ENCODE measurements around the gene RBFOX1.

Gene RBFOX1

GRCh38 chr16:7628981-7629380 is 296.3 kb downstream of the RBFOX1 start:
- Histone ChIP-seq H2AK5ac (ENCODE audit: low read depth, low read length) (no peak overlapping the region), H3K4me1 (ENCODE audit: control insufficient read depth in 2 of 2, insufficient read depth in 1 of 2, low read depth in 1 of 2, low read length in 2 of 2) (no peaks in the 10 kb centered on the region), H3K36me3 (replicated peaks in 1 of 2; ENCODE audit: control insufficient read depth in 2 of 2, insufficient read depth in 2 of 2, low read length in 2 of 2) (no peaks in the 10 kb centered on the region), H3K27me3 (ENCODE audit: control insufficient read depth in 3 of 3, insufficient read depth in 3 of 3, low read depth in 1 of 3, low read length in 3 of 3) (no peaks in the 10 kb centered on the region), H3K14ac (ENCODE audit: low read length) (no peak overlapping the region), H2BK5ac (ENCODE audit: low read length) (no peak overlapping the region), H3K4ac (ENCODE audit: low read length) (no peak overlapping the region), H3K9me3 (replicated peaks in 1 of 2; ENCODE audit: control insufficient read depth in 2 of 2, insufficient read depth in 1 of 2, low read depth in 1 of 2, low read length in 2 of 2) (no peaks in the 10 kb centered on the region), H3K9ac (ENCODE audit: low read depth, low read length, poor library complexity) (no peak overlapping the region), H2BK12ac (ENCODE audit: low read length) (no peak overlapping the region), H2BK120ac (ENCODE audit: low read depth, low read length) (no peak overlapping the region), H2BK15ac (ENCODE audit: low read length) (no peak overlapping the region), H2AFZ (ENCODE audit: low read length) (no peak overlapping the region), H4K91ac (ENCODE audit: low read depth, low read length, poor library complexity) (no peak overlapping the region), H3K27ac (replicated peaks; ENCODE audit: low read length) (no peak overlapping the region), H3K79me1 (ENCODE audit: low read depth, low read length) (no peaks in the 10 kb centered on the region), H3K18ac (ENCODE audit: low read length) (no peak overlapping the region), H3K23ac (ENCODE audit: low read depth, low read length, poor library complexity) (no peak overlapping the region), H4K8ac (ENCODE audit: low read depth, low read length) (no peak overlapping the region), H3K4me3 (ENCODE audit: low read length in 2 of 2) (no peak overlapping the region), H3K4me2 (ENCODE audit: insufficient read depth, low read length, poor library complexity, severe bottlenecking) (no peak overlapping the region)
- DNase-seq (ENCODE audit: low spot score), result no peak
- no CpG with 5 or more reads among the region's 6 CpGs for WGBS, 2 donors (ENCODE audit: extremely low coverage in 2 of 2, insufficient read length in 2 of 2, insufficient replicate concordance in 1 of 2)

- no peak overlapping the region for H3K4me2 ChIP-seq (ENCODE audit: insufficient read depth, low read length, poor library complexity, severe bottlenecking)
- H3K4me3 ChIP-seq (ENCODE audit: low read length in 2 of 2), result no peak overlapping the region
- H3K4me1 ChIP-seq (ENCODE audit: control insufficient read depth in 2 of 2, insufficient read depth in 1 of 2, low read depth in 1 of 2, low read length in 2 of 2), result no peaks in the 10 kb centered on the region
- no peak overlapping the region for H3K9ac ChIP-seq (ENCODE audit: low read depth, low read length, poor library complexity)
- H3K36me3 ChIP-seq (replicated peaks in 1 of 2; ENCODE audit: control insufficient read depth in 2 of 2, insufficient read depth in 2 of 2, low read length in 2 of 2), result no peaks in the 10 kb centered on the region
- no peaks in the 10 kb centered on the region for H3K27me3 ChIP-seq (ENCODE audit: control insufficient read depth in 3 of 3, insufficient read depth in 3 of 3, low read depth in 1 of 3, low read length in 3 of 3)
- H2BK5ac ChIP-seq (ENCODE audit: low read length), result no peak overlapping the region
- no peak overlapping the region for H3K27ac ChIP-seq (replicated peaks; ENCODE audit: low read length)
- H3K18ac ChIP-seq (ENCODE audit: low read length), result no peak overlapping the region
- no peak overlapping the region for H4K8ac ChIP-seq (ENCODE audit: low read depth, low read length)
- no peak overlapping the region for H3K14ac ChIP-seq (ENCODE audit: low read length)
- no peak overlapping the region for H4K91ac ChIP-seq (ENCODE audit: low read depth, low read length, poor library complexity)
- H2AK5ac ChIP-seq (ENCODE audit: low read depth, low read length), result no peak overlapping the region
- no peak overlapping the region for H3K4ac ChIP-seq (ENCODE audit: low read length)
- no peaks in the 10 kb centered on the region for H3K79me1 ChIP-seq (ENCODE audit: low read depth, low read length)
- no peaks in the 10 kb centered on the region for H3K9me3 ChIP-seq (replicated peaks in 1 of 2; ENCODE audit: control insufficient read depth in 2 of 2, insufficient read depth in 1 of 2, low read depth in 1 of 2, low read length in 2 of 2)
- no peak overlapping the region for H2BK12ac ChIP-seq (ENCODE audit: low read length)
- no peak for DNase-seq (ENCODE audit: low spot score)
- H3K23ac ChIP-seq (ENCODE audit: low read depth, low read length, poor library complexity), result no peak overlapping the region
- no peak overlapping the region for H2AFZ ChIP-seq (ENCODE audit: low read length)
- no CpG with 5 or more reads among the region's 5 CpGs for WGBS, 2 donors (ENCODE audit: extremely low coverage in 2 of 2, insufficient read length in 2 of 2, insufficient replicate concordance in 1 of 2)
- H2BK120ac ChIP-seq (ENCODE audit: low read depth, low read length), result no peak overlapping the region
- H2BK15ac ChIP-seq (ENCODE audit: low read length), result no peak overlapping the region
Measured at GRCh38 chr16:7629571-7629970, 296.9 kb downstream of the RBFOX1 start.

DNA sequence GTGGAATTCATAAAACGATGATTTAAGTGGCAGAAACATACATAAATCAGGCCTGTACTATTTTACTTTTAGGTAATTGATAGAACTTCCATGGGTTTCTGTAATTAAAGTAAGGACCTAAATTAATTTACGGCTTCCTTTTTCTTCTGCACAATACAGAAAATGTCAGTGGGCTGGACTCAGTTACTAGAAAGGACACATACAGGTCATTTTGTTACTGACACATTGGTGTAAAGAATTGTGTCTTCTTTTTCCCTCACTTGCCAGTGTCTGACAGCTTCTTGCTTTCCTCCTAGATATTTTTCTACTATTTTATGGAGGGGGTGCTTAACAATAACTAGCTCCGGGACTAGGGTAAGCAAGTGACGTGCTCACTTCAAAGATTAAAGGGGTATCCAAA is 304.8 kb downstream of the RBFOX1 start:
- Histone ChIP-seq H3K9ac (ENCODE audit: low read depth, low read length, poor library complexity) (no peak overlapping the region), H3K4ac (ENCODE audit: low read length) (no peak overlapping the region), H4K8ac (ENCODE audit: low read depth, low read length) (no peak overlapping the region), H4K91ac (ENCODE audit: low read depth, low read length, poor library complexity) (no peak overlapping the region), H3K4me3 (ENCODE audit: low read length in 2 of 2) (no peak overlapping the region), H3K14ac (ENCODE audit: low read length) (no peak overlapping the region), H3K27me3 (ENCODE audit: control insufficient read depth in 3 of 3, insufficient read depth in 3 of 3, low read depth in 1 of 3, low read length in 3 of 3) (no peaks in the 10 kb centered on the region), H3K9me3 (replicated peaks in 1 of 2; ENCODE audit: control insufficient read depth in 2 of 2, insufficient read depth in 1 of 2, low read depth in 1 of 2, low read length in 2 of 2) (no peaks in the 10 kb centered on the region), H2BK5ac (ENCODE audit: low read length) (no peak overlapping the region), H3K23ac (ENCODE audit: low read depth, low read length, poor library complexity) (no peak overlapping the region), H3K79me1 (ENCODE audit: low read depth, low read length) (no peaks in the 10 kb centered on the region), H3K4me2 (ENCODE audit: insufficient read depth, low read length, poor library complexity, severe bottlenecking) (no peak overlapping the region), H2BK15ac (ENCODE audit: low read length) (no peak overlapping the region), H3K27ac (replicated peaks; ENCODE audit: low read length) (no peak overlapping the region), H3K36me3 (replicated peaks in 1 of 2; ENCODE audit: control insufficient read depth in 2 of 2, insufficient read depth in 2 of 2, low read length in 2 of 2) (no peaks in the 10 kb centered on the region), H2AK5ac (ENCODE audit: low read depth, low read length) (no peak overlapping the region), H2AFZ (ENCODE audit: low read length) (no peak overlapping the region), H2BK12ac (ENCODE audit: low read length) (no peak overlapping the region), H3K18ac (ENCODE audit: low read length) (no peak overlapping the region), H3K4me1 (ENCODE audit: control insufficient read depth in 2 of 2, insufficient read depth in 1 of 2, low read depth in 1 of 2, low read length in 2 of 2) (no peaks in the 10 kb centered on the region), H2BK120ac (ENCODE audit: low read depth, low read length) (no peak overlapping the region)
- DNase-seq (ENCODE audit: low spot score), result no peak
- no CpG with 5 or more reads among the region's 4 CpGs for whole genome bisulfite sequencing, 2 donors (ENCODE audit: extremely low coverage in 2 of 2, insufficient read length in 2 of 2, insufficient replicate concordance in 1 of 2)

DNA sequence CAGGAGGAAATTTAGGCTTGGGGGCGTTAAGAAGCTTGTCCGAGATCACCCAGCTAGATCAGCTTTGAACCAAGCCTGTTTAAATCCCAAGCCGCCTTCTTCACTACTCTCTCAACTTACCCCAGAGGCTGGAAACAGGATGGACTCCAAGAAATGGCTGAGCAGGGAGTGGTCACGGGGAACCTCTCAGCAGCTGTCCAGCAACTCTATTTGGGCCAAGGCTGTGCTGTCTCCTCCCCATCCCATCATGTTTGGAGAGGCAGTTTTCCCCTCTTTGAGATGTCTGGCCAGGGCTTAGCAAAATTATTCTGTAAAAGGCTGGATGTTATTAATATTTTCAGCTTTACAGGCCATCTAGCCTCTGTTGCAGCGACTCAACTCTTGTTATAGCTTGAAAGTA is 305.7 kb downstream of the RBFOX1 start:
- H3K79me1 ChIP-seq (ENCODE audit: low read depth, low read length), result no peaks in the 10 kb centered on the region
- no peaks in the 10 kb centered on the region for H3K4me1 ChIP-seq (ENCODE audit: control insufficient read depth in 2 of 2, insufficient read depth in 1 of 2, low read depth in 1 of 2, low read length in 2 of 2)
- DNase-seq (ENCODE audit: low spot score), result no peak
- no peak overlapping the region for H3K23ac ChIP-seq (ENCODE audit: low read depth, low read length, poor library complexity)
- no CpG with 5 or more reads among the region's 5 CpGs for WGBS, 2 donors (ENCODE audit: extremely low coverage in 2 of 2, insufficient read length in 2 of 2, insufficient replicate concordance in 1 of 2)
- H3K4me3 ChIP-seq (ENCODE audit: low read length in 2 of 2), result no peak overlapping the region
- H4K8ac ChIP-seq (ENCODE audit: low read depth, low read length), result no peak overlapping the region
- H3K27me3 ChIP-seq (ENCODE audit: control insufficient read depth in 3 of 3, insufficient read depth in 3 of 3, low read depth in 1 of 3, low read length in 3 of 3), result no peaks in the 10 kb centered on the region
- H2BK15ac ChIP-seq (ENCODE audit: low read length), result no peak overlapping the region
- H4K91ac ChIP-seq (ENCODE audit: low read depth, low read length, poor library complexity), result no peak overlapping the region
- H3K27ac ChIP-seq (replicated peaks; ENCODE audit: low read length), result no peak overlapping the region
- no peak overlapping the region for H3K14ac ChIP-seq (ENCODE audit: low read length)
- H3K18ac ChIP-seq (ENCODE audit: low read length), result no peak overlapping the region
- no peak overlapping the region for H3K4ac ChIP-seq (ENCODE audit: low read length)
- H3K4me2 ChIP-seq (ENCODE audit: insufficient read depth, low read length, poor library complexity, severe bottlenecking), result no peak overlapping the region
- no peak overlapping the region for H3K9ac ChIP-seq (ENCODE audit: low read depth, low read length, poor library complexity)
- H2BK120ac ChIP-seq (ENCODE audit: low read depth, low read length), result no peak overlapping the region
- H2BK5ac ChIP-seq (ENCODE audit: low read length), result no peak overlapping the region
- no peaks in the 10 kb centered on the region for H3K9me3 ChIP-seq (replicated peaks in 1 of 2; ENCODE audit: control insufficient read depth in 2 of 2, insufficient read depth in 1 of 2, low read depth in 1 of 2, low read length in 2 of 2)
- H2AFZ ChIP-seq (ENCODE audit: low read length), result no peak overlapping the region
- no peak overlapping the region for H2BK12ac ChIP-seq (ENCODE audit: low read length)
- no peaks in the 10 kb centered on the region for H3K36me3 ChIP-seq (replicated peaks in 1 of 2; ENCODE audit: control insufficient read depth in 2 of 2, insufficient read depth in 2 of 2, low read length in 2 of 2)
- H2AK5ac ChIP-seq (ENCODE audit: low read depth, low read length), result no peak overlapping the region
